ENCODE results near the gene HBD. TPM values are rescaled to one million over a fixed set of nuclear protein-coding genes. Genes with fewer than 3 reads are reported as not detected.

The HBD gene
- total RNA-seq: not detected
- long read RNA-seq, partial matches to known transcripts: 0 of 1 reads
- long read RNA-seq, other reads (novel, unspliced or antisense): 0 of 1 reads

DNA sequence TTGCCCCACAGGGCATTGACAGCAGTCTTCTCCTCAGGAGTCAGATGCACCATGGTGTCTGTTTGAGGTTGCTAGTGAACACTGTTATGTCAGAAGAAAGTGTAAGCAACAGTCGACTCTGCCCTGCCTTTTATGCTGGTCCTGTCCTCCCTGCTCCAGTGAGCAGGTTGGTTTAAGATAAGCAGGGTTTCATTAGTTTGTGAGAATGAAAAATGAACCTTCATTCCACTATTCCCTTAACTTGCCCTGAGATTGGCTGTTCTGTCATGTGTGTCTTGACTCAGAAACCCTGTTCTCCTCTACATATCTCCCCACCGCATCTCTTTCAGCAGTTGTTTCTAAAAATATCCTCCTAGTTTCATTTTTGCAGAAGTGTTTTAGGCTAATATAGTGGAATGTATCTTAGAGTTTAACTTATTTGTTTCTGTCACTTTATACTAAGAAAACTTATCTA is at the start of gene HBD:
Gene HBD (minus strand): TSS at position 103 of the 454 bp plus-strand sequence. CDS start 50 bp downstream, at position 53.
- Histone ChIP-seq H3K27me3 (ENCODE audit: low read depth) (no peaks in the 10 kb centered on the region), H3K36me3 (no peaks in the 10 kb centered on the region), H3K9me3 (no peaks in the 10 kb centered on the region), H3K27ac (no peak within 1 kb of the TSS), H3K4me1 (no peaks in the 10 kb centered on the region), H3K4me3 (no peak within 1 kb of the TSS)
- TF ChIP-seq, protein P1, sequence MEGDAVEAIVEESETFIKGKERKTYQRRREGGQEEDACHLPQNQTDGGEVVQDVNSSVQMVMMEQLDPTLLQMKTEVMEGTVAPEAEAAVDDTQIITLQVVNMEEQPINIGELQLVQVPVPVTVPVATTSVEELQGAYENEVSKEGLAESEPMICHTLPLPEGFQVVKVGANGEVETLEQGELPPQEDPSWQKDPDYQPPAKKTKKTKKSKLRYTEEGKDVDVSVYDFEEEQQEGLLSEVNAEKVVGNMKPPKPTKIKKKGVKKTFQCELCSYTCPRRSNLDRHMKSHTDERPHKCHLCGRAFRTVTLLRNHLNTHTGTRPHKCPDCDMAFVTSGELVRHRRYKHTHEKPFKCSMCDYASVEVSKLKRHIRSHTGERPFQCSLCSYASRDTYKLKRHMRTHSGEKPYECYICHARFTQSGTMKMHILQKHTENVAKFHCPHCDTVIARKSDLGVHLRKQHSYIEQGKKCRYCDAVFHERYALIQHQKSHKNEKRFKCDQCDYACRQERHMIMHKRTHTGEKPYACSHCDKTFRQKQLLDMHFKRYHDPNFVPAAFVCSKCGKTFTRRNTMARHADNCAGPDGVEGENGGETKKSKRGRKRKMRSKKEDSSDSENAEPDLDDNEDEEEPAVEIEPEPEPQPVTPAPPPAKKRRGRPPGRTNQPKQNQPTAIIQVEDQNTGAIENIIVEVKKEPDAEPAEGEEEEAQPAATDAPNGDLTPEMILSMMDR (IDR thresholded peaks at IDR 0.05): no peak
- no peak for ATAC-seq
- no peak for DNase-seq
- intact Hi-C loops (cut with DNase I): no loop called here

DNA sequence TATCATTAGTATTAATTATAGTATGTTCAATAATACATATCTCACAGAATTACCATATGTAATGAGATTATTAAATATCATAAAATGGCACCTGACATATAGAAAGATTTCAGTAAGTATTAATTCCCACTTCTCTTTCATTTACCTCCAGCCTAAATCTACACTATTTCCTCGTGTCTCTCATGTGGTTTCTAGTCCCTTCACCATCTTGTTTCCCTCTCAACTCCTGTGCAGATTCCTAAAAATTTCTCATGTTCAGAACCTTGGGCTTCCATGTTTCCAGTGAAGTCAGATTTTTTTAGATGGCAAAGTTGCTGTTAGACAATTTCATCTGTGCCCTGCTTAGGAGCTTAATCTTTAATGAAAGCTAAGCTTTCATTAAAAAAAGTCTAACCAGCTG is 49.6 kb upstream of the HBD start:
- Histone ChIP-seq H3K27ac (no peak overlapping the region), H3K27me3 (ENCODE audit: low read depth) (no peaks in the 10 kb centered on the region), H3K4me3 (no peak overlapping the region), H3K4me1 (no peaks in the 10 kb centered on the region), H3K36me3 (no peaks in the 10 kb centered on the region), H3K9me3 (no peaks in the 10 kb centered on the region)
- TF ChIP-seq, protein P1 (IDR thresholded peaks at IDR 0.05): no peak
- ATAC-seq (no peak), DNase-seq (no peak)
- intact Hi-C loops (cut with DNase I): no loop called here

DNA sequence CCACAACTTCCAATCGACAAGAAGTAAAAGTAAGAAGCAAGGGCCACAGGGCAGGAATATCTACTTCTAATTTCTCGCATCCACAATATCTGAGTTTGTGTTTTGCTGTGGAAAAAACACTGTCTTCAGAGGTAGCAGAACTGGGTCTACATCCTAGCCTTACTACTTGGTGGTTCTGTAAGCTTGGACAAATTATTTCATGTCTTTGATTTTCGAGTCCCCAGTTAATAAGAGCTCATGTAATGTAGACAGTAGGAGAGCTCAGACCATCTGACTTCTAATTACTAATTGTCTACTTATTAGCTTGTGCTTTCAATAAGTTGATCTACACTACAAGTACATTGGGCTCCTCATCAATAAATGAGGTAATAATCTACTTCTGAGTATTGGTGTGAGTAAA is 48.8 kb upstream of the HBD start:
- no peak overlapping the region for H3K27ac ChIP-seq
- no peak overlapping the region for H3K4me3 ChIP-seq
- H3K4me1 ChIP-seq: no peaks in the 10 kb centered on the region
- intact Hi-C loops (cut with DNase I): no loop called here
- DNase-seq: no peak
- no peaks in the 10 kb centered on the region for H3K9me3 ChIP-seq
- no peak for ATAC-seq
- TF ChIP-seq, protein P1 (IDR thresholded peaks at IDR 0.05): no peak
- no peaks in the 10 kb centered on the region for H3K36me3 ChIP-seq
- H3K27me3 ChIP-seq (ENCODE audit: low read depth): no peaks in the 10 kb centered on the region

DNA sequence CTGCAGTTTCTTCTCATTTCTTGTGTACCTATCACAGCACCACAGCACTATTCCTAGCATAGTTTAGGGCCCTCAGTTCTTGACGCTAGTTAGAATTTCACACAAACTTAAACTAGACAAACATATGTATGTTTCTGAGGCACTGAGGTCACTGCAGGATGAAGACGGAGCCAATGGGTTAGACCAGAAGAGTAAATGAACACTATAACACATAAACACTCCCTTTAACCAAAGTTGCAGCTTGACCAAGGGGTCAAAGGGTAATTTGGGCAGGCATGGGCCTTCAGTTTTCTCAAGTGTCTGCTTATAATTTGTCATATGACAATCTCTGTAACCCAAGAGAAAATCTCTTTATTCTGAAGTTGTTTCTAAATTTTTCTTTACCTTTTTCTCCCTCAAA is 48.3 kb upstream of the HBD start:
- Histone ChIP-seq H3K27ac (no peak overlapping the region), H3K9me3 (no peaks in the 10 kb centered on the region), H3K27me3 (ENCODE audit: low read depth) (no peaks in the 10 kb centered on the region), H3K36me3 (no peaks in the 10 kb centered on the region), H3K4me3 (no peak overlapping the region), H3K4me1 (no peaks in the 10 kb centered on the region)
- ATAC-seq (no peak), DNase-seq (no peak)
- intact Hi-C loops (cut with DNase I): no loop called here
- TF ChIP-seq, protein P1 (IDR thresholded peaks at IDR 0.05): no peak

DNA sequence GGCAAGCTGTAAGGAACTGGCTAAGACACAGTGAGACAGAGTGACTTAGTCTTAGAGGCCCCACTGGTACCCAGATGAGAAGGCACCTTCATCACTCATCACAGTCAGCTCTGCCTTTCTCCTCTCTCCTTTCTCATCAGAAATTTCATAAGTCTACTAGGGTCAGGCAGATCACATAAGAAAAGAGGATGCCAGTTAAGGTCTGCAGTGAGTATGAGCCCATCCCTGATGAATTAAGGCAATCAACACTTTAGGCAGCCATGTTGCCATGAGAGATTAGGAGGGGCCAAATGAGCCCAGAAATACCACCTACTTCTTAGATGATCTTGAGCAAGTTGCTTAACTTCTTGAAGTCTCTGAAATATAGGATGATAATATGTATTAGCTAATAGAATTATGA is 47.3 kb upstream of the HBD start:
- DNase-seq (no peak), ATAC-seq (no peak)
- no peak overlapping the region for H3K4me3 ChIP-seq
- TF ChIP-seq, protein P1 (IDR thresholded peaks at IDR 0.05): no peak
- no peaks in the 10 kb centered on the region for H3K27me3 ChIP-seq (ENCODE audit: low read depth)
- intact Hi-C loops (cut with DNase I): no loop called here
- no peaks in the 10 kb centered on the region for H3K9me3 ChIP-seq
- H3K36me3 ChIP-seq: no peaks in the 10 kb centered on the region
- H3K27ac ChIP-seq: no peak overlapping the region
- no peaks in the 10 kb centered on the region for H3K4me1 ChIP-seq
